Measurements from ENCODE around the gene HINFP.
"Not testable (repeated sequence)": the region's sequence is repeated elsewhere in the genome, so short reads cannot be mapped to it uniquely, and the experiment has no call there.

The HINFP gene

GRCh38 chr11:119161871-119162270, 40.5 kb downstream of the HINFP start:
- no peak for DNase-seq

GRCh38 chr11:119166368-119167076, 45.1 kb downstream of the HINFP start:
- no peak for DNase-seq

GRCh38 chr11:119167077-119167458, 45.7 kb downstream of the HINFP start:
- not testable (repeated sequence) for DNase-seq

- no peak for DNase-seq
Observed at GRCh38 chr11:119167933-119168332, 46.6 kb downstream of the HINFP start.

GRCh38 chr11:119168471-119169281, 47.3 kb downstream of the HINFP start, which contains the start of gene NLRX1:
Gene NLRX1, plus strand, starts transcription at chr11:119168725. Its CDS starts 2,679 bp downstream, at chr11:119171404.
- DNase-seq, result peak; percentile 60

GRCh38 chr11:119169282-119169719, 47.9 kb downstream of the HINFP start:
- DNase-seq, result no peak

GRCh38 chr11:119172513-119172912, 51.1 kb downstream of the HINFP start:
- DNase-seq, result no peak

GRCh38 chr11:119173453-119173852, 52.1 kb downstream of the HINFP start:
- no peak for DNase-seq

- DNase-seq, result no peak
Observed at GRCh38 chr11:119175493-119176077, 54.2 kb downstream of the HINFP start.

- DNase-seq, result no peak
Observed at GRCh38 chr11:119178166-119178680, 56.8 kb downstream of the HINFP start.

GRCh38 chr11:119179342-119179741, 58.0 kb downstream of the HINFP start:
- DNase-seq, result no peak

- DNase-seq, result peak; percentile 82
Observed at GRCh38 chr11:119179983-119180382, 58.6 kb downstream of the HINFP start.

- no peak for DNase-seq
Observed at GRCh38 chr11:119180729-119181676, 59.6 kb downstream of the HINFP start.

GRCh38 chr11:119181677-119182412, 60.5 kb downstream of the HINFP start:
- no peak for DNase-seq

GRCh38 chr11:119184399-119184798, 63.0 kb downstream of the HINFP start:
- DNase-seq, result not testable (repeated sequence)

Measured in NCI-H2171 treated with DMSO at 0.1 percent for 48 hours (cell line).